Right atrium auricular region (tissue), 2 donors: ENCODE data around the gene EEF1A2. TPM values are rescaled to one million over a fixed set of nuclear protein-coding genes. Genes with fewer than 3 reads are reported as not detected.
A peak's percentile ranks its signal among the peaks of the same experiment; 100 is the strongest.

Experiments
- DNase-seq: peaks from one replicate; pipeline ENCODE4 v3.0.0-alpha.2; 2019; ENCODE audit warnings: low spot score
- H3K27ac ChIP-seq, 2 donors: fragments of 200-600 bp; sonication (generic); 1 replicate in 1 of 2; 2 replicates in 1 of 2; pipeline ENCODE4 v1.5.1; 2016 to 2019
- H3K27me3 ChIP-seq, 2 donors: fragments of 200-600 bp; sonication (generic); one replicate each; pipeline versions ENCODE4 v1.5.1 to v1.6.0; 2017 to 2019
- H3K36me3 ChIP-seq: fragments of 200-600 bp; sonication (generic); one replicate; pipeline ENCODE4 v1.5.1; 2016
- H3K4me1 ChIP-seq, 2 donors: fragments of 200-600 bp; sonication (generic); one replicate each; pipeline versions ENCODE4 v1.5.1 to v1.6.0; 2017 to 2019
- H3K4me3 ChIP-seq, 2 donors: fragments of 200-600 bp; sonication (generic); 1 replicate in 1 of 2; 2 replicates in 1 of 2; pipeline ENCODE4 v1.5.1; 2017 to 2019; ENCODE audit warnings: mild to moderate bottlenecking in 1 of 2, moderate library complexity in 1 of 2
- H3K9me3 ChIP-seq, 2 donors: fragments of 200-600 bp; sonication (generic); one replicate each; pipeline ENCODE4 v1.5.1; 2019
- total RNA-seq, 2 donors: library from RNA; depleted of rRNA; stranded (reverse); fragments of >200 nt; gene quantifications; one replicate each; pipeline ENCODE4 v1.1.0, GENCODE V29; 2016
- TF ChIP-seq, protein P1 (sequence below), 2 donors: fragments of 200-600 bp; sonication (generic); IDR thresholded peaks; one replicate each; pipeline ENCODE4 v1.5.1; 2019; ENCODE audit warnings: antibody characterized with exemption in 2 of 2

Gene EEF1A2
- total RNA-seq, 2 donors from 2014 or later, result 797 to 886 TPM

DNA sequence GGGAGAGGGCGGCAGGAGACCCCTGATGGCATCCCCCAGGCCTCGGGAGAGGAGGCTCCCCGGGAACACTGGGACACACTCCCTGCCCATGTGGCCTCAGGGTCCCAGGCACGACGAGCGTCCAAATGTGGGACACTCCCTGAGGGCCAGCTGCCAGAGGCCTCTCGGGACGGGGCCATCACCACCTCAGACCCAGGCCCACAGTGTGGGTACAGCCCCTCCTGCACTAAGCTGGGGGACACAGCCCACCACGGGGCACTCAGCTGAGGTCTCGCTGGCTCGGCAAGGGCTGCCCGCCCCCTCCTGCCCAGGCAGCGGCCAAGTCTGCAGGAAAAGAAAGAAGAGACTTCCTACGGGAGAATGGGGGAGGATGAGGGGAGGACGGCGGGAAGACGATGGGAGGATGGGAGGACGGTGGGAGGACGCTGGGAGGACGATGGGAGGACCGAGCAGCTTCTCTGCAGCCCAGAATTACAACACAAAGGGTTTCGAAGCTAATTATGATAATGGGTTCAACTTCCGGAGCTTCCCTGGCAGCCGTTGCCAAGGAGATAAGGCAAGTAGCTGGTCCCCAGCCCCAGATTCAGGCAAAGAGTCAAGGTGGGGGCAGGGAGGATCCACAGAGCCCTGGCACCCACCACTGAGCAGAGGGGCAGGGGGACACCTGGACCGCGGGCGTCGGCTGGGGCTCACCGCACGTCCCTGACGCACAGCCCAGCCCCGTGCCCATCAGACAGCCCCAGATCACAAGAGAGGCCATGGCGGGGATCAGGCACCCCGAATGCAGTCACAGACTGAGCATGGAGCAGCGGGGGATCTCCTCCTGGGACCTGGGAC is 43.9 kb downstream of the EEF1A2 start:
- Histone ChIP-seq H3K36me3 (no peaks in the 10 kb centered on the region), H3K27me3 (no peaks in the 10 kb centered on the region), H3K27ac (no peak overlapping the region), H3K4me3 (no peak overlapping the region), H3K4me1 (peaks cover 0 to 47% of the 10 kb centered on the region in 2 donors), H3K9me3 (no peaks in the 10 kb centered on the region)
- DNase-seq, result no peak
- TF ChIP-seq, protein P1, sequence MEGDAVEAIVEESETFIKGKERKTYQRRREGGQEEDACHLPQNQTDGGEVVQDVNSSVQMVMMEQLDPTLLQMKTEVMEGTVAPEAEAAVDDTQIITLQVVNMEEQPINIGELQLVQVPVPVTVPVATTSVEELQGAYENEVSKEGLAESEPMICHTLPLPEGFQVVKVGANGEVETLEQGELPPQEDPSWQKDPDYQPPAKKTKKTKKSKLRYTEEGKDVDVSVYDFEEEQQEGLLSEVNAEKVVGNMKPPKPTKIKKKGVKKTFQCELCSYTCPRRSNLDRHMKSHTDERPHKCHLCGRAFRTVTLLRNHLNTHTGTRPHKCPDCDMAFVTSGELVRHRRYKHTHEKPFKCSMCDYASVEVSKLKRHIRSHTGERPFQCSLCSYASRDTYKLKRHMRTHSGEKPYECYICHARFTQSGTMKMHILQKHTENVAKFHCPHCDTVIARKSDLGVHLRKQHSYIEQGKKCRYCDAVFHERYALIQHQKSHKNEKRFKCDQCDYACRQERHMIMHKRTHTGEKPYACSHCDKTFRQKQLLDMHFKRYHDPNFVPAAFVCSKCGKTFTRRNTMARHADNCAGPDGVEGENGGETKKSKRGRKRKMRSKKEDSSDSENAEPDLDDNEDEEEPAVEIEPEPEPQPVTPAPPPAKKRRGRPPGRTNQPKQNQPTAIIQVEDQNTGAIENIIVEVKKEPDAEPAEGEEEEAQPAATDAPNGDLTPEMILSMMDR (IDR thresholded peaks at IDR 0.05), result no peak

DNA sequence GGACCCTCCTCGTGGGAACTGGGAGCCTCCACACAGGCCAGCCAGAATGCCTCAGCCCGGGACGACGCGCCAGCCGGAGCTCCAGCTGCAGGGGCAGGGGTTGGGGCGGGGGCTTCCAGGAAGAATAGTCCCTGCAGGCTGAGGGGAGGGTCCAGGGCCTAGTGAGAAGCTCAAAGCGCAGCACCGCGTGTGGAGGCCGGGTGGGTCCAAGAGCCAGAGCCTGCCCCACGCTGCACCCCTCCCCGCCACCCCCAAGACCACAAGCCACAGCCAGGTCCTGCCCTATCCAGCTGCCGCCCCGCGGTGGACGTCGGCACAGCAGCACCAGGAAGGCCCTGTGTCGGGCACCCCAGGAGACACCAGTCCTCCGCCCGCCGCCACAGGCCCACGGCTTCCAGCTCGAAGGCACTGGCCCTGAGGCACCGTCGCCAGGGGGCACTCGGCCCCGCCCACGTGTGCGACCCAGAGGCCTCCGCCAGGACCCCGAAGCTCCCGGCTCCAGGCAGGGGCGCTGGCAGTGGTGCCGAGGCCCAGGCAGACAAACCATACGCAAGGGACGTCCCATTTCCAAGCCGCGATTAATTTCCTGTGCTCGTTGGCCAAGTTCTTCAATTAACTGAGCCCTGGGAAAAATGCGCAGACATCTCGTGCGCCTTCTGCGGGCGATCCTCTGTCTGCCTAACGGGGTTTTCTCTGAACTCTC is 45.9 kb downstream of the EEF1A2 start:
- TF ChIP-seq, protein P1 (IDR thresholded peaks at IDR 0.05), result no peak
- H3K36me3 ChIP-seq, result no peaks in the 10 kb centered on the region
- H3K27ac ChIP-seq, result no peak overlapping the region
- no peak for DNase-seq
- peaks cover 0 to 45% of the 10 kb centered on the region in 2 donors for H3K4me1 ChIP-seq
- H3K9me3 ChIP-seq, result no peaks in the 10 kb centered on the region
- H3K4me3 ChIP-seq, result peak overlapping the region in 1 of 2 donors; percentile 36
- H3K27me3 ChIP-seq, result no peaks in the 10 kb centered on the region

DNA sequence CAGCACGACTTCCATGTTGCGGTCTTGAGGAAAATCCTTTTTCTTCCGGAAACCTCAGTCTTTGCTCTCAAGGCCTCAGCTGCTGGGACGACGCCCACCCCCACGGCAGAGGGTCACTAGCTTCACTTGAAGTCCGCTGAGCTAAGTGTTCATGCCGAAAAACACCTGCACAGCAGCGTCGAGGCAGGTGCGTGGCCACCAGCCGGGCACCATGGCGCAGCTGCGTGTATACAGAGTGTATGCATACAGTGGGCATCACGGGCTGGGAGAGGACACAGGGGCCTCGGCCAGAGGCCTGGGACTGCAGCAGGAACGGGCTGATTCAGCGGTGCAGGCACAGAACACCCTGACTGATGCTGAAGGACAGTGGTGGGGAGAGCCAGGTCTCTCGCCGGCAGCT is 46.5 kb downstream of the EEF1A2 start:
- H3K4me3 ChIP-seq, result no peak overlapping the region
- no peak for DNase-seq
- TF ChIP-seq, protein P1 (IDR thresholded peaks at IDR 0.05), result no peak
- H3K27me3 ChIP-seq, result no peaks in the 10 kb centered on the region
- H3K9me3 ChIP-seq, result no peaks in the 10 kb centered on the region
- H3K27ac ChIP-seq, result no peak overlapping the region
- peaks cover 0 to 39% of the 10 kb centered on the region in 2 donors for H3K4me1 ChIP-seq
- no peaks in the 10 kb centered on the region for H3K36me3 ChIP-seq

- Histone ChIP-seq H3K27ac (no peak overlapping the region), H3K4me3 (no peak overlapping the region), H3K4me1 (peaks cover 0 to 33% of the 10 kb centered on the region in 2 donors), H3K27me3 (no peaks in the 10 kb centered on the region), H3K36me3 (no peaks in the 10 kb centered on the region), H3K9me3 (no peaks in the 10 kb centered on the region)
- TF ChIP-seq, protein P1 (IDR thresholded peaks at IDR 0.05), result no peak
- DNase-seq, result no peak
Observed at GRCh38 chr20:63451821-63452220, 47.1 kb downstream of the EEF1A2 start.

GRCh38 chr20:63449796-63450730 is 48.8 kb downstream of the EEF1A2 start:
- Histone ChIP-seq H3K27me3 (no peaks in the 10 kb centered on the region), H3K36me3 (no peaks in the 10 kb centered on the region), H3K9me3 (no peaks in the 10 kb centered on the region), H3K27ac (no peak overlapping the region), H3K4me3 (no peak overlapping the region), H3K4me1 (peaks cover 0 to 20% of the 10 kb centered on the region in 2 donors)
- TF ChIP-seq, protein P1 (IDR thresholded peaks at IDR 0.05), result no peak
- DNase-seq, result no peak
